ENCODE data around the gene GPD1. TPM values are rescaled to one million over a fixed set of nuclear protein-coding genes. Genes with fewer than 3 reads are reported as not detected.
"Not testable (repeated sequence)": the region's sequence is repeated elsewhere in the genome, so short reads cannot be mapped to it uniquely, and the experiment has no call there.

GPD1 gene
- total and polyA plus RNA-seq, 5 experiments from 2014 or later: 1.1 to 1.5 TPM; not detected in 3

DNA sequence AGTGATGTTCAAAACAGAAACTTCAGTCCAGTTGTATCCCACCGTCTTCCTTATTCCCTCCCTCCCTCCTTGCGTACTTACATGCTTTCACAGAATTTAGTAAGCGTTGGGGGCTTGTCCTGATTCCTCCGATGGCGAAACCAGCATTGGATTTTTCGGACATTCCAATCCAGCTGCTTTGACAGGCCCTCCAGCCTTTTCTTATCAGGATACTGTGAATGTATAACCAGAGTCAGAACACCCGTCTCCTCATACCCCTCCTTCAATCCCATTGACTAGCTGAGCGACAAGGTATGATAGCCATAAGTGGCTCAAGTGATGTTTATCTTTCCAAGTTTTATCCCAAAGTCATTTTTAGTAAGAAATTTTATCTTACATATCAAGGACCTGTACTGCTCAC, 39.2 kb downstream of the GPD1 start:
- ATAC-seq: no peak
- H3K36me3 Mint-ChIP-seq: peaks cover 0 to 49% (median 4%) of the 10 kb centered on the region in 3 donors
- H3K4me1 Mint-ChIP-seq: peaks cover 0 to 11% (median 1%) of the 10 kb centered on the region in 4 donors
- no peak overlapping the region for H3K4me3 Mint-ChIP-seq
- no peaks in the 10 kb centered on the region for H3K27me3 Mint-ChIP-seq
- no peak for DNase-seq
- no peak overlapping the region for H3K27ac Mint-ChIP-seq
- POLR2A ChIA-PET: interaction anchor here (0.8 kb wide), 1 partner anchor 19 kb away, joined by 3 read pairs; no protein-coding TSS in a partner anchor
- H3K9me3 Mint-ChIP-seq: no peaks in the 10 kb centered on the region

DNA sequence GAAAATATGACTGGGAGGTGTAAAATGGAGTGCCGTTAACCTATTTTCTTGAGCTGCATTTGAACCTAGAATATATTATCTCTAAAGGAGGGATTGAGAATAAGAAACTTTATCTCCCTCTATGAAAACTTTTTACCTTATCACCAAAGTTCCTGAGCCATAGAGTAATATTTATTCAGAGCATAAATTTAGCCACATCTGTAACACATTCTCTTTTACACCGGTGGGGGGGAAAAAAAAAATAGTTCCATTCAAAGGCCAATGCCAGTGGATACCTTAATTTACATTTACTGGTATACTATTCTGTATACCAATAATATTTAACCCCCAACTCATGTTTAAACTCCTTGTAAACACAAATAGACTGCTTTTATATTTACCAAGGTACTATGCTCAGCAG, 41.6 kb downstream of the GPD1 start:
- H3K4me3 Mint-ChIP-seq: no peak overlapping the region
- no peaks in the 10 kb centered on the region for H3K27me3 Mint-ChIP-seq
- POLR2A ChIA-PET: no interaction called here
- H3K36me3 Mint-ChIP-seq: peaks cover 0 to 36% (median 4%) of the 10 kb centered on the region in 3 donors
- H3K27ac Mint-ChIP-seq: no peak overlapping the region
- peaks cover 4 to 18% (median 9%) of the 10 kb centered on the region in 4 donors for H3K4me1 Mint-ChIP-seq
- H3K9me3 Mint-ChIP-seq: no peaks in the 10 kb centered on the region
- DNase-seq (no peak), ATAC-seq (no peak)

DNA sequence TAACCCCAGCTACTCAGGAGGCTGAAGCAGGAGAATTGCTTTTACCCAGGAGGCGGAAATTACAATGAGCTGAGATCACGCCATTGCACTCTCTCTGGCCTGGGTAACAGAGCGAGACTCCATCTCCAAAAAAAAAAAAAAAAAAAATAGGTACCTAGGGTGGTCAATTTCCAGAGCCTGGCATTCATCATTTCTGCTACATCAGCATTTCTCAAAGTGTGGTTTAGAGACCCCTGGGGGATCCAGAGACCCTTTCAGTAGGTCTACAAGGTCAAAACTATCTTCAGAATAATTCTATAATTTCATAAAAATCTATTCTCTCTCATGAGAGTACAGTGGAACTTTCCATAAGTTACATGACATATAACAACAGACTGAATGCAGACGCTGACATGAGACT, 43.5 kb downstream of the GPD1 start:
- H3K4me3 Mint-ChIP-seq: no peak overlapping the region
- no peak overlapping the region for H3K27ac Mint-ChIP-seq
- POLR2A ChIA-PET: interaction anchor here (0.6 kb wide), 1 partner anchor 22 kb away, joined by 4 read pairs; no protein-coding TSS in a partner anchor
- no peaks in the 10 kb centered on the region for H3K9me3 Mint-ChIP-seq
- no peak for DNase-seq
- no peaks in the 10 kb centered on the region for H3K27me3 Mint-ChIP-seq
- H3K36me3 Mint-ChIP-seq: peaks cover 0 to 23% (median 2%) of the 10 kb centered on the region in 3 donors
- ATAC-seq: no peak
- peaks cover 10 to 32% (median 21%) of the 10 kb centered on the region in 4 donors for H3K4me1 Mint-ChIP-seq

DNA sequence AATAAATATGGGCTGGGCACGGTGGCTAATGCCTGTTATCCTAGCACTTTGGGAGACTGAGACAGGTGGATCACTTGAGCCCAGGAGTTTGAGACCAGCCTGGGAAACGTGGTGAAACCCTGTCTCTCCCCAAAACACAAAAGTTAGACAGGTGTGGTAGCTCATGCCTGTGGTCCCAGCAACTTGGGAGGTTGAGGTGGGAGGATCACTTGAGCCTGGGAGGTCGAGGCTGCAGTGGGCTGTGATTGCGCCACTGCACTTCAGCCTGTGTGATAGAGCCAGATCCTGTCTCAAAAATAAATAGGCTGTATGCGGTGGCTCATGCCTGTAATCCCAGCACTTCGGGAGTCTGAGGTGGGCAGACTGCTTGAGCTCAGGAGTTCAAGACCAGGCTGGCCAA, 44.2 kb downstream of the GPD1 start:
- ATAC-seq, H3K27ac Mint-ChIP-seq, H3K27me3 Mint-ChIP-seq, POLR2A ChIA-PET, H3K9me3 Mint-ChIP-seq, DNase-seq, H3K4me3 Mint-ChIP-seq: not testable (repeated sequence)
- H3K36me3 Mint-ChIP-seq: peaks cover 0 to 18% (median 2%) of the 10 kb centered on the region in 3 donors
- H3K4me1 Mint-ChIP-seq: peaks cover 10 to 32% (median 22%) of the 10 kb centered on the region in 4 donors

DNA sequence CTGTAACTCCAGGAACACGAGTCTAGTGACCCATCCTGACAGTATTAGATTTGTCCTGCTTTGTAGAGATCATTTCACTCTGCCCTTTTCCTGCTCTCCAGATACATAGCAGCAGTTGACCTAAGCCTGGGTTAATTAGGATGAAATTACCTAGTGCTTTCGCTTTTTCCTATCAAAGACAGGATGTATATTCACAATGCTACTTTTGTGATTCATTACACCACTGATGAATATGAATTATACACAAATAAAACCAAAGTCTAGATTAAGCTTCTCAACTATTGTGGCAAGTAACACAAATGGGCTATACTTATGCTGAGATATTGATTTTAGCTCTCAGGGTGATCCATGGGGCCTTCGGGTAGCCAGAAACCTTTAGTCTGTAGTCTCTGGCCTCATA, 45.5 kb downstream of the GPD1 start:
- ATAC-seq (no peak), DNase-seq (no peak)
- POLR2A ChIA-PET: no interaction called here
- H3K27ac Mint-ChIP-seq: peak overlapping the region in 3 of 10 donors; percentile 1 to 42 (median 9)
- peaks cover 10 to 30% (median 22%) of the 10 kb centered on the region in 4 donors for H3K4me1 Mint-ChIP-seq
- no peaks in the 10 kb centered on the region for H3K27me3 Mint-ChIP-seq
- peaks cover 0 to 19% (median 0%) of the 10 kb centered on the region in 3 donors for H3K36me3 Mint-ChIP-seq
- H3K9me3 Mint-ChIP-seq: no peaks in the 10 kb centered on the region
- no peak overlapping the region for H3K4me3 Mint-ChIP-seq

DNA sequence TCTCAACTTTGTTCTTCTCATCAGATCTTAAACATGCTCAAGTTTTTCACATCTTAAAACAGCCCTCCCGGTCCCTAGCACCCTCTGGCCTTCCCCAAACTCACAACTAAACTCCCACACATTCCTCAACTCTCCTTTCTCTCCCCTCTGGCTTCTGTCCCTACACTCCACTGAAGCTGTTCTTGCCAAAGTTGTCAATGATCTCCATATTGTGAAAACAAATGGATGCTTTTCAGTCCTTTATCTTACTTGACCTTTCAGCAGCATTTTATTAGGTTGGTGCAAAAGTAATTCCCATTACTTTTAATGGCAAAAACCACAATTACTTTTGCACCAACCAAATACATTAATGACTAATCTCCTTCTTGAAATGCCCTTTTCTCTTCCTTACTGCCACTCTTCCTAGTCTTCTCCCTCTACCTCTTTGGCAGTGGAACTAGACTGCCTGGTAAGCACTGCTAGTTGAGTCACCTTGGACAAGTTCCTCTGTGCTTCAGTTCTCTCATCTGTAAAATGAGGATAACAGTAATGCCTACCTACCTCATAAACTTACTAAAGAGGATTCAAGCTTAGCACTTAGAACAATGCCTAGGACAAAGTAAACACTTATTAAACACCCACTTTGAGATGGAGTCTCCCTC, 47.4 kb downstream of the GPD1 start:
- Mint-ChIP-seq H3K9me3 (no peaks in the 10 kb centered on the region), H3K27me3 (no peaks in the 10 kb centered on the region), H3K4me3 (no peak overlapping the region), H3K4me1 (peaks cover 8 to 24% (median 22%) of the 10 kb centered on the region in 4 donors), H3K27ac (peak overlapping the region in 9 of 10 donors; percentile 5 to 89 (median 39)), H3K36me3 (peaks cover 0 to 19% (median 0%) of the 10 kb centered on the region in 3 donors)
- POLR2A ChIA-PET: no interaction called here
- no peak for ATAC-seq
- DNase-seq: no peak

DNA sequence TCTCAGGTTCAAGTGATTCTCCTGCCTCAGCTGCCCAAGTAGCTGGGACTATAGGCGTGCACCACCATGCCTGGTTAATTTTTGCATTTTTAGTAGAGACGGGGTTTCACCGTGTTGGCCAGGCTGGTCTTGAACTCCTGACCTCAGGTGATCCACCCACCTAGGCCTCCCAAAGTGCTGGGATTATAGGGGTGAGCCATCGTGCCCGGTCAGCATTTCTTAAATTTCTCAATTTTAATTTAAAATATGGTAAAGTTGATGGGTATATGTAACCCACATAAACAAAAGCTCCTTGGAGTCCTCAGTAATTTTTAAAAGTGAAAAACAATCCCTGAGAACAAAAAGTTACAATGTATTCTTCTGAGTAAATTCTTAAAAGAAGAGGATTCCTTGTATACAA, 51.1 kb downstream of the GPD1 start:
- H3K9me3 Mint-ChIP-seq: not testable (repeated sequence)

DNA sequence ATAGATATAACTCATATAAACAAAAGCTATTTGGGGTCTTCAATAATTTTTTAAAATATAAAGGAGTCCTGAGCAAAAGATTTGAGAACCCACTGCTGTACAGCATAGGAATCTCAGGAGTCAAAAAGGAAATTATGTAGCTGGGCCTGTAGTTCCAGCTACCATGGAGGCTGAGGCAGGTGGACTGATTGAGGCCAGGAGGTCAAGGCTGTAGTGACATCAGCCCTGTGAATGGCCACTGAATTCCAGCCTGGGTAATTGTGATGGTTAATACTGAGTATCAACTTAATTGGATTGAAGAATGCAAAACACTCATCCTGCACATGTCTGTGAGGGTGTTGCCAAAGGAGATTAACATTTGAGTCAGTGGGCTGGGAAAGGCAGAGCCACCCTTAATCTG, 52.8 kb downstream of the GPD1 start:
- ATAC-seq: no peak
- Mint-ChIP-seq H3K36me3 (peaks cover 0 to 14% (median 2%) of the 10 kb centered on the region in 3 donors), H3K9me3 (no peaks in the 10 kb centered on the region), H3K27ac (peak overlapping the region in 1 of 10 donors; percentile 58), H3K4me3 (no peak overlapping the region), H3K4me1 (peaks cover 3 to 32% (median 30%) of the 10 kb centered on the region in 4 donors), H3K27me3 (no peaks in the 10 kb centered on the region)
- POLR2A ChIA-PET: interaction anchor here (0.6 to 1.1 kb wide), 2 partner anchors 9 to 146 kb away, joined by 6 to 8 read pairs; no protein-coding TSS in a partner anchor
- DNase-seq: no peak

More for the DNA sequence above, 51.1 kb downstream of the GPD1 start:
- not testable (repeated sequence) for H3K27me3 Mint-ChIP-seq, H3K27ac Mint-ChIP-seq, H3K4me3 Mint-ChIP-seq, DNase-seq, ATAC-seq
- POLR2A ChIA-PET: interaction anchor here (0.6 to 1.3 kb wide), 3 partner anchors 34 to 57 kb away, joined by 3 to 6 read pairs (median 5); no protein-coding TSS in a partner anchor
- Mint-ChIP-seq H3K36me3 (peaks cover 0 to 19% (median 2%) of the 10 kb centered on the region in 3 donors), H3K4me1 (peaks cover 12 to 36% (median 33%) of the 10 kb centered on the region in 4 donors)

DNA sequence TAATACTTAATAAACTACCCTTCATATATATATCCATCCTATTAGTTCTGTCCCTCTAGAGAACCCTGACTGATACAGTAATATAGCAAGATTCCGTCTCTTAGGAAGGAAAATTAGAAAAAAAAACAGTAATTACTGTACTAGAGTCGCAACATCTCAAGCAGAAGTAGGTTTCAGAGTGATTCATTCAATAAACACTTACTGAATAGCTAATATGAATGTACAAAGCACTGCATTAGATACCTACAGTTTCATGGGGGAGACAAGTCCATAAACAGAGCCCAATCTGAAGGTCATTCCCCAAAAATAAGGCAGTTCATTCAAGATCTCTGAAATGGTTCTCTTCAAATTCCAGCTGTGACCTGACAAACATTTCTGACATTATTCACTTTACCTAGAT, 53.5 kb downstream of the GPD1 start:
- Mint-ChIP-seq H3K27me3 (no peaks in the 10 kb centered on the region), H3K9me3 (no peaks in the 10 kb centered on the region), H3K27ac (peak overlapping the region in 6 of 10 donors; percentile 18 to 87 (median 52)), H3K4me1 (peaks cover 3 to 32% (median 28%) of the 10 kb centered on the region in 4 donors), H3K36me3 (peaks cover 0 to 14% (median 2%) of the 10 kb centered on the region in 3 donors), H3K4me3 (no peak overlapping the region)
- POLR2A ChIA-PET: interaction anchor here (1.1 kb wide), 1 partner anchor 8 kb away, joined by 6 read pairs; no protein-coding TSS in a partner anchor
- ATAC-seq: no peak
- no peak for DNase-seq

DNA sequence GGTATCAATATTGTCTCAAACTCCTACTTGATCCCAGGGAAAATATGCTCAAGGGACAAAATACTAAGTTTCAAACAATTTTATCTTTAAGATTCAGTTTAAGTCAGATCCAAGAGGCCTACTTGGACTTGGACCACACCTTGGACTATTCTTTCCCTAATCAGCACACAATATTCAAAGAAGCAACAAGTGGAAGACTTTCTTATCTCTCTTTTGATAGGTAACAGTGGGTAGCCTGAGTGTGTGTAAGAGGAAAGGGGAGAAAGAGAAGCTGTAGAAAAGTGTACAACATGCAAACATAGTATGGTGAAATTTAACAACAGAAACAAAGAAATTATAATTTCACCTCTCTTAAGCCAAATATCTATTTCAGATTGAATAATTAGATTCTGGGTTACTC, 56.8 kb downstream of the GPD1 start:
- Mint-ChIP-seq H3K4me1 (peaks cover 6 to 52% (median 46%) of the 10 kb centered on the region in 4 donors), H3K9me3 (no peaks in the 10 kb centered on the region), H3K27me3 (no peaks in the 10 kb centered on the region), H3K27ac (peak overlapping the region in 4 of 10 donors; percentile 19 to 77 (median 46)), H3K4me3 (no peak overlapping the region), H3K36me3 (peaks cover 0 to 6% (median 2%) of the 10 kb centered on the region in 3 donors)
- DNase-seq: no peak
- POLR2A ChIA-PET: interaction anchor here (0.6 kb wide), 1 partner anchor 1170 kb away, joined by 3 read pairs; no protein-coding TSS in a partner anchor
- no peak for ATAC-seq

Other genes with a start within 250 kb of the GPD1 start
- not detected for gene FAIM2, start 200.1 kb upstream of the GPD1 start, total RNA-seq
- under 1 TPM in 1 of 3 donors, not detected in 2; 0.39 TPM for gene FAIM2, start 200.1 kb upstream of the GPD1 start, polyA plus RNA-seq
- not detected for gene AQP2, start 153.3 kb upstream of the GPD1 start, total RNA-seq
- not detected for gene AQP2, start 153.3 kb upstream of the GPD1 start, polyA plus RNA-seq
- not detected for gene AQP5, start 142.1 kb upstream of the GPD1 start, total RNA-seq
- not detected for gene AQP5, start 142.1 kb upstream of the GPD1 start, polyA plus RNA-seq
- not detected for gene AQP6, start 131.1 kb upstream of the GPD1 start, total RNA-seq
- not detected for gene AQP6, start 131.1 kb upstream of the GPD1 start, polyA plus RNA-seq
- gene RACGAP1, start 78.5 kb upstream of the GPD1 start, total RNA-seq: 10 to 100 TPM; 11.0 to 12.8 TPM
- gene RACGAP1, start 78.5 kb upstream of the GPD1 start, polyA plus RNA-seq: 10 to 100 TPM in 1 of 3 donors, 1 to 10 TPM in 2; 8.4 to 11.5 (median 8.6) TPM
- gene ASIC1, start 46.4 kb upstream of the GPD1 start, total RNA-seq: 10 to 100 TPM; 11.7 to 12.2 TPM
- gene ASIC1, start 46.4 kb upstream of the GPD1 start, polyA plus RNA-seq: 1 to 10 TPM in 2 of 3 donors, under 1 TPM in 1; 0.97 to 1.3 (median 1.0) TPM
- gene SMARCD1, start 18.7 kb upstream of the GPD1 start, total RNA-seq: 10 to 100 TPM; 63.1 to 71.8 TPM
- 10 to 100 TPM in 2 of 3 donors, 1 to 10 TPM in 1; 9.7 to 16.8 (median 16.0) TPM for gene SMARCD1, start 18.7 kb upstream of the GPD1 start, polyA plus RNA-seq
- 10 to 100 TPM; 43.4 to 47.1 TPM for gene COX14, start 8.2 kb downstream of the GPD1 start, total RNA-seq
- gene COX14, start 8.2 kb downstream of the GPD1 start, polyA plus RNA-seq: 100 to 1,000 TPM; 266 to 317 (median 298) TPM
- gene CERS5, start 63.4 kb downstream of the GPD1 start, total RNA-seq: 10 to 100 TPM; 51.0 to 55.7 TPM
- 10 to 100 TPM; 31.0 to 45.0 (median 33.6) TPM for gene CERS5, start 63.4 kb downstream of the GPD1 start, polyA plus RNA-seq
- 10 to 100 TPM; 11.8 to 12.5 TPM for gene LIMA1, start 179.5 kb downstream of the GPD1 start, total RNA-seq
- 10 to 100 TPM in 1 of 3 donors, 1 to 10 TPM in 2; 9.0 to 11.0 (median 9.6) TPM for gene LIMA1, start 179.5 kb downstream of the GPD1 start, polyA plus RNA-seq